ENCODE results near the gene SPRR4.
"Not testable (repeated sequence)": the region's sequence is repeated elsewhere in the genome, so short reads cannot be mapped to it uniquely, and the experiment has no call there.

SPRR4 gene

DNA sequence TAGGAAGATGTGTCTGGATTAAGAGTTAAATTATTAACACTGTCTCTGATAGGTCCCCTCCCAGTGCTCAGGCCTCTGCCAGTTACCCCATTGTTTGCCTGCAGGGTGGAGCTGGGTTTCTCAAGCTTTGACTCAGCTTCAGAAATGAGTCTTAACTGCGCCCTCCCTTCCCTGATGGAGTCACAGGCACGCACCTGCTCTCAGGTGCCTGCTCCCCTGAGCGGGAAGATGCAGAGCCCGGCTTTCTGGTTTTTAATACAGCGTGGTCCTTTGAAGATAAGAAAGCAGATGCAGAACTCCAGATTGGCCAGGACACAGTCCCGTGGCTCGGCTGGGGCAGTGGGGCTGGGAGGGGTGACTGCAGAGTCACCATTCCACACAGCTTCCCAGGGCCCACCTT is 3.2 kb upstream of the SPRR4 start:
- no peak for DNase-seq

DNA sequence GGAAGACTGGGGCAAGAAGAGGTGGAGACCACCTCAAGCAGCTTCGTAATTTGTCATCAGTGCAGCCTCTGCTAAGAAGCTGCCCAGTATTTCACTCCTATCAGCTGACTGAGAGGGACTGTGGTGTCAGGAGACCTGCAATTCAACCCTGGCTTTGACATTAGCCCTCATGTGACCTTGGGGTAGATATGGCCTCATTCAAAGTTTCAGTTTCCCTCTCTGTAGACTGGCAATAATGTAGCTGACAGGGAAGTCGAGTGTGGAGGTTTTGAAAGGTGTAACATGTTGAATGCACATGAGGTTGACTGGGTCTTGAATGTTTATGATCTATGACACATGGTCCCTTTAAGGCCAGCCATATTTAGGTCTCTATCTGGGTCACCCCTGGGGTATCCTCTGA is 2.2 kb upstream of the SPRR4 start:
- DNase-seq: no peak

DNA sequence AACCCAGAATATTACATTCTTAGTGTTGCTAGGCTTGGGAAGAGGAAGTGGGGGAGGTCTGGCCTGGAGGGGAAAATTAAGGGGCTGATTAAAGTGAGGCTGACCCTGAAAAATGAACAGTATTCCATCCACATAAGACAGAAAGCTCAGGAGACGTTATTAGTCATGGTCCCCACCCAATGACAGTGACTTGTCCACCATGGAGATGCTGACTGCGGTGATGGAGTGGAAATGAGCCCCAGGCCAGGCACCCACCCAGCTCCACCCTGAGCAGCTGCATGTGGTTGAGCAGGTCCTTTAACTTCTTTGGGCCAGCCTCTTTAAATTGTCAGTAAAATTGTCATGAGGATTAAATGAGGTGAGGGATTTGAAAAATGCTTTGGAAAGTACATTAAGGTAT is 1.4 kb upstream of the SPRR4 start:
- DNase-seq: no peak

DNA sequence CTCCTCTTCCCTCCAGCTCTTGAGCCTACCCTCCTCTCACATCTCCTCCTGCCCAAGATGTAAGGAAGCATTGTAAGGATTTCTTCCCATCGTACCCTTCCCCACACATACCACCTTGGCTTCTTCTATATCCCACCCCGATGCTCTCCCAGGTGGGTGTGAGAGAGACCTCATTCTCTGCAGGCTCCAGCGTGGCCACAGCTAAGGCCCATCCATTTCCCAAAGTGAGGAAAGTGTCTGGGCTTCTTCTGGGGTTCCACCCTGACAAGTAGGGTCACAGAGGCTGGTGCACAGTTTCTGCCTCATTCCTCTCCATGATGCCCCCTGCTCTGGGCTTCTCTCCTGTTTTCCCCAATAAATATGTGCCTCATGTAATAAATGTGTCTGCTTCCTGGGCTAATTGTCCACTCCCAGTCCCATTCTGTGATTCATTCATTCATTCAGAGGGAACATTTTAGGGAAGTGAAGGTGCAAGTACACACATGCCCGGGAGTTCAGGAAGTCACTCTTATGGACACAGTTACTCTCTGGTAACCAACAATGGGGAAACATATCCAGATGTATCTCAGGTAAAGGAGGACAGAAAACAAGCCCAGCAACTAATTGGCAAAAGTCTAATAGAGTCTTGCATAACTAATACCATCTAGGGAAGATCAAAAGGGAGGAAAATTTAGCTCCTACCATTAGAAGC is 1.9 kb downstream of the SPRR4 start:
- DNase-seq: no peak

DNA sequence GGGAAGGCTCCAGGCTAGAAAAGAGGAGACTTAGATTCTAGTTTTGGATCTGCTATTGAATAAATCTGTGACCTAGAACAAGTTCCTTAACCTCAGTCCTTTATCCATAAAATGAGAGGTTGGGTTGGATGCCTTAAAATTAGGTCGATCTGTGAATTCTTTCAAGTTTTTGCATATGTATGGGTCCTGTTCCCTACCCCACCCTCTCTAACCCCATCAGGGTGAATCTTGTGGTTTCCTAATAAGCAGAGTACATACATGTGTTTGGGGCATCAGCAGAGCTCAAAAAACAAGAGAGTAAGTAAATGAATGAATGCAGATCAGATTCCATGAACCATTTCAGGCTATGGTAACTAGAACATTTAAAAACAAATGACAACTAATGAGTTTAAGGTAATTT is 6.2 kb downstream of the SPRR4 start:
- no peak for DNase-seq

DNA sequence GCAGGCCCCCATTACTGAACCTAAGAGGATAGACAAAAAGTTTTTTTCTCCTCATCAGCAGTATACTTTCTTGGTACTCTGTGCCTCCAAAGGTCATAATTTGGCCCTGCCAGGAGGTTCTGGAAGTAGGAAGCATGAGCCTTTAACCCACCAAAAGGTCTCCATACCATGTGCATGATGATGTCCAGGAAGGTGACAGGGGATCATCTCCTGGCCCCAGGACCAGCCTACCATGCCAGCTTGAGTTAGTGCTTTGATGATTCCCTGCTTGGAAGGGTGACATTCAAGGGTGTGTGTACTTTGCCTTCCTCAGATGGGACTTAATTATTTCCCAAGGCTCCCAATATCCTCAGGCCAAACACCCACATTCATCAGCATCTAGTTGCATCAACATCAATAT is 7.2 kb downstream of the SPRR4 start:
- DNase-seq: no peak

DNA sequence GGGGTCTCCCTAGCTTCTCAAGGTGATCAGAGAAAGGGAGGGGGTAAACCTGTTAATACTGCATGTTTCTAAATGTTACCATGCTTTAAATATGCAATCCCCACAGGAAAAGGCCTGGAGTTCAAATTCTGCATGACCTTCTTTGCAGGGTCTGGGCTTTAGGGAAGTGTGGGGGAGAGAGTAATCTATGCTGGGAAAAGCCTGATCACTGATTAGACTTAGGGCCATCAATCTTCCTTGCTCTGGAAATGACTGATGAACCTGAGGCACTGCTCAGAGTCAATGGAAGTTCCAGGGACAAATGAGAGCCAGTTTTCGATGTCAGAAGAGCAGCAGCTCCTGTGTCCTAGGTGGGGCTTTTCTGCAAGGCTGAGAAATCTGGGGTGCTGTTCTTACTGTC is 10.2 kb downstream of the SPRR4 start:
- no peak for DNase-seq

DNA sequence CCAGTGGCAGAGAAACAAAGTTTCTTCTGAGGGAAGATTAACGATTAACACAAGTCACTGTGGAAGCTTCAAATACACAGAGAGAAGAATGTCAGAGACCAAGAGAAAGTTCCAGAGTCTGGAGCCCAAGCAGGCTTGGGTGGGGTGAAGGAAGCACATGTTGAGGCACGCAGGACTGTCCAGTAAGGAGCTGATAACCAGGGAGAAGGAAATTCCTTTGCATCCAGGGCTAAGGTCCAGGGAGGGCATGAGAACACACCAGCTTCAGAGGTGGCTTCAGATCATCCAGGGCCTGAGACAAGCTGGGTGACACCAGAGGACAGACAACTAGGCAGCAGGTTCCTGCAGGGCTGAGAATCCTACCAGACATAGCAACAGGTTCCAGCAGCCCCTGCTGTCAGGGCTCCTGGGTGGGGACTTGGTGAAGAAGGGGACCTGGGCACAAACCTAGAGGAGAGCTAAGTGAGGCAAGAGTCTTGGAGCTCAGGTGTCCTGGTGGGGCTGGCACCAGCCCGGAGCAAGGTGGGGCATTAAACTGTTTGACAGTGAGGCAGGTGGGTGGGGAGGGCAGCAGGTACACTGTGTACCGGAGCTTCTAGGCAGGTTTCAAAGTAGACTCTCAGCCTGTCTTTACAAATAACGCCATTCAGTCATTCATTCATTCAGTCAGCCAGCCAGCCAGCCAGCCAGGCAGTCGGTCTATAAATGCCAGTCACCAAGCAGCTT is 10.9 kb downstream of the SPRR4 start:
- DNase-seq: no peak

DNA sequence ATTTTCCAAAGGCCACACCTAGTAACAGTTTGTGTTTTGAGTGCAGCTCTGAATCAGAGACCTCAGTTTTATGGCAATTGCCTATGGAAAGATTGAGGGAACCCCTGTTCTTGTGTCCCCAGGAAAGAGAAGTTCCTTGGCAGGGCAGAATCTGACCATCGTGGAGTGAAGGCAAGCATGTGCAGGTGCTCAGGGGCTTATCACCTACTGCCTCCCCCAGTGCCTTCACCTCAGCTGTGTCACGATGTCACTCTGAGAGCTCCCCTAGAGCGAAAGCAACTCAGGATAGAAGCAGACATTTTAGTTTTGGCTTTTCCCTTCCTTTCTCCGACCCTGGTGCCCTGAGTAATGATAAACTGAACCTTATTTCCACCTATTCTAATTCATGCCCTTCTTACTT is 11.6 kb downstream of the SPRR4 start:
- DNase-seq: no peak

DNA sequence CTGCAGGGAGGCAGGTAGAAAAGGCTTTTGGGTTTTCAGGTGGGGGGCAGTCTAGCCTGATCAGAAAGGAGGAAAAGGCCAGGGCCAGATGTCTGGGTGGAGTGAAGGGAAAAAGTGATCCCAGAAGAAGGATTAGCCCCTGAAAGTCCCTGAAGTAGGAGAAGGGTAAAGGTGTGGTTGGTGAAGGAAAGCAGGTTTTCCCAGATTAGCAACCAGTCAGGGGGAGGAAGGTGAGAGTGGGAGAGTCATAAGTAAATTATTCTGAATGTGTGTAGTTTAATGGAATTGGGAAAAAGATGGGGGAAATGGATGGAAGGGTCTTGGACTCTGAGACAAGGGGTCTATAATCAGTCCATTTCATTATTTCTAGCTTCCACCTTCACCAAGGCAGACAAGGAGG is 12.8 kb downstream of the SPRR4 start:
- DNase-seq: no peak

DNA sequence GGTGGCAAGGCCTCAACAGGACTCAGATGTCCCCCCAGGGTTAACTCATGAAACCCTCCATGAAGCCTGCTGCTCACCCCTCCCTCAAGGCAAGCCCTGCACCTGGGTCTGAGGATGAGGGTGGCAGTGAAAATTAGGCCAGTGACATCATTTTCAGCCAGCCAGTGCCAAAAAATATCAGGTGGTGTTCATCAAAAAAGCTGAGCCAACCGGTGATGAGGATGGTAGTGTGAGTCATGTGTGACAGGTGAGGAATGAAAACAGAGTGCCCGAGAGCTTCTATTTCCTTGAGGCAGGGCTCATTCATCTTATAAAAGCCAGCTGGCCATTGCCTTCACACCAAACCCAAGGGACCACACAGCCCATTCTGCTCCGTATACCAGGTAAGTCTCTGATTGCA is 13.3 kb downstream of the SPRR4 start, which contains the start of gene SPRR1A:
TSS of gene SPRR1A (plus strand) at position 339 of the 400 bp plus-strand sequence. CDS start 1,150 bp downstream, outside the sequence.
- no peak for DNase-seq

DNA sequence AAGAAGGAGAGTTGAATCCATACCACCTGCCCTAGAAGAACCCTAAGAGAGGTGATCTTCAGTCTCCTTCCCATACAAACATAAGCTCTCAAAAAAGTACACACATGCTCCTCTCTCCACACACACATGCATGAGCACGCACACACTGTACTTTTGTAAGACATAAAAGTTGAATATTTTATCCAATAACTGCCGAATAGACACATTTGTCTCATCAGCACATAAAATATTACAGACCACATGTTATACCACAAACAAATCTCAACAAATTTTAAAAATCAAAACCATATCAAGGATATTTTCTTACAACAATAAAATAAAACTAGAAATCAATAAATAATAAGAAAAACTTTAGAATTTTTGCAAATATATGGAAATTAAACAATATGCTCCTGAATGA is 16.1 kb downstream of the SPRR4 start:
- DNase-seq: no peak

DNA sequence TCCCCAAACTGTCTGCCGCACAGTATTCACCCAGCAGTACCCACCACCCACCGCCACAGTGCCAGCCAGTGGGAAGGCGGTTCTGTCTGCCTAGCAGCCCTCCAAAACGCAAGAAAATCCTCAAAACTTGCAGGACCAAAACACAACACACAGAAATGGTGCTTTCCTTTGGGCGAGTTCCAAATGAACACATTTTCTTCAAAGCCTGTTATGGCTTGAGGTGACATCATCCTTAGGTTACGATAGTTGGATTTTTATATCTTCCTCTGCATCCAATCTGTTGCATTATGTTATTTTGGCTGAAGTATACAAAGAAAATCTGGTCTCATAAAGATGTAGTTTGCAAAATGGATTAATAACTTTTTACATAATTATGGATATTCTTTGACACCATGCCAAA is 22.7 kb downstream of the SPRR4 start:
- DNase-seq: no peak

DNA sequence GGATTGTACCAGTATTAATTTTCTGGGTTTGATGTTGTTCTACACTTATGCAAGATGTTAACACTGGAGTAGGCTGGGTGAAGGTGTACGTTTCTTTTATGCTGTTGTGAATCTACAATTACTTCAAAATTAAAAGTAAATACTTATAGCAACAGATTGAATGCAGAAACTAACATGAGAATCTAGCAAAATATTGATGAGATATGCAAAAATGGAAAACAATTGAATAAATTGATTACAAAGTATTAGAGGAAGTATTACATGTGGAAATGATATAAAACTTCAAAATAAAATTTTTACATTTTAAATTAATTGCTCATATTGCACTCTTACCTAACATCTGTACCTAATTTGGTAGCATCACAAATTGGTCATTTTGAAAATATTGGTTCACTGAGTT is 25.4 kb downstream of the SPRR4 start:
- no peak for DNase-seq

DNA sequence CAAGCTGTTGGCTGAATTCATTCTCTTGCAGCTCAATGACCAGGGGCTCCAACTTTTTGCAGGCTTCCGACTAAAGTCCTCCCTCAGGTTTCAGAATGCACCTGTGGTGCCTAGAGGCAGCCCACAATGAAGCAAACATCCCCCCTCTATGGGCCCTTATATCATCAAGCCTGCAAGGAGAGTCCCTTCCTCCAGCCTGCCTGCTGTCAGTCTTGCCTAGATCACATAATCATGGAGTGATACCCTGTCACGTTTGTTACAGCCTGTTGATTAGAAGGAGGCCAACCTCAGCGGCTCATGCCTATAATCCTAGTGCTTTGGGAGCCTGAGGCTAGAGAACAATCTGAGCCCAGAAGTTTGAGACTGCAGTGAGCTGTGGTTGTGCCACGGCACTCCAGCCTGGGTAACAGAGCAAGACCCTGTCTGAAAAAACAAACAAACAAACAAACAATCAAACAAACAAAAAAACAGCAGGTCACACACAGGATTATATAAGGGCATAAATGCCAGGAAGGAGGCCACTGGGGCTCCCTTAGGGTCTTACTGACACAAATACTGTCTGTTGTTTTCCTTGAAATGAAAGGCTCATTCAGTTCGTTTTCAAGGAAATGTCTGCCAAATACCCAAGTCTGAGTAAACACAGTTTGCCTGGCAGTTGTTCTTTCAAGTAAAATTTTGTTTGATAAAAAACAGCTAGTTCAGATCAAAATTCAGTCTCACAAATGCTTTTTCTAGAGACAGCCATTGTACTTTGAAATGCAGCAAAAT is 26.4 kb downstream of the SPRR4 start:
- no peak for DNase-seq

DNA sequence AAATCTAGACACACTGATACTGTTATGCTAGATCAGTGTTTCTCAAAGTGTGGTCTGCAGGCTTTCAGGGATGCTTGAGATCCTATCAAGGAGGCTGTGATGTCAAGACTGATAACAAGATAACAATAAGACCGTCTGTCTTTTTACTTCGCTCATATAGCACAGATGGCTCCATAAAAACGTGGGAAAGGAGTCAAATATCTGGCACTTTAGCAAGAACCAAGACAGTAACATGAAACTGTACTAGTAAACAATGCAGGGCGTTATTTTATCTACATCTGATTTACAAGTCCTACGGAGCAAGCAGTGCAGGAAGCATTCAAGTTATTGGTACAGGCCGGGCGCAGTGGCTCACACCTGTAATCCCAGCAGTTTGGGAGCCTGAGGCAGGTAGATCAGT is 27.5 kb downstream of the SPRR4 start:
- DNase-seq: no peak

DNA sequence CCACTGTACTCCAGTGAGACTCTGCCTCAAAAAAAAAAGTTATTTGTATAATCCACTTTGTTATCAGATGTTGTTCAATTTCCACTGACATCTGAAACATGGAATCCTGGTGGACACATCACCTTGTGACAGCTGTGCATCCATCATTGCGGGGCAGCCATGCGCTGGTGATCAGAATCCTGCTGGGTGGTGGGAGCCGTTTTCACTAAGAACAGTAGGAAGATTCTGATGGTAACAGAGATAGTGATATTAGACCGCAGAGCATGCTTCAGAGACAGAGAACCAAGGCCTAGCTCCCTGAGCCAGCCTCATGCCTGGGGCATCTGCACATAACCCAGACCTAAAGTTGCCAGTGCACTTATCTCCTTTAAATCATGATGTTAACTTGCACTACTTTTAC is 28.0 kb downstream of the SPRR4 start:
- no peak for DNase-seq

DNA sequence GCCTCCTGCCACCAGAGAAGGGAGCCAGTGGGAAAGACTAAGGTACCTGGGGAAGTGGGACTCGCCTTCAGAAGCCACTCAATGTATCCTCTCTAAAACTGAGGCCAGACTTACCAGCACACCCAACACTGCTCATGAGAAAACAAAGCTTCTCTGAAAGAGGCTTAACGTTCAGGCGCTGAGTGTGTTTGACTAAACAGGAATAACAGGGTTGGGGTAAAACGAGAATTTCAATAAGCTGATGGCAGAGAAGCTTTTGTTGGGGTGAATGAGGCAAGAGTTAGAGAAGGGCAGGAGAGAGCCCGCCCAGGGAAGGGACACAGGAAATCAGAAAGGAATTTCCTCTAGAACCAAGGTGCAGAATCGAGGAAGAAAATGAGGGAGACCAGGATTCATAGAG is 29.4 kb downstream of the SPRR4 start:
- DNase-seq: no peak

DNA sequence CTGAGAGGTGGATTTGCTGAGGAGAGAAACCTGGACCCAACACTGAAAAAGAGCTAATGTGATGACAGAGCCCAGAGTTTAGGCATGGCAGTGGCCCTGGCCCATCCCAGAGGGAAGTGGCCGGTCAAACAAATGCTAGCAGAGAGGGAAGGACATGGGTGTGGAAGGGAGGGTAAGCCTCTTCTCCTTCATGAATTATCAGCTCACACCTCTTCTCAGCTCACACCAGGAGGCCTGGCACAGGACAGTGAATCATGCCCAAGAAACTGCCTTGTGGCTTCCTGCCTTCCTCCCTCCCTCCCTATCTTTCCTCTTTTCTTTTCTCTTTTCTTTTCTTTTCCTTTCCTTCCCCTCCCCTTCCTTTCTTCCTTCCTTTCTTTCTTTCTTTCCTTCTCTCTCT is 29.8 kb downstream of the SPRR4 start:
- no peak for DNase-seq

DNA sequence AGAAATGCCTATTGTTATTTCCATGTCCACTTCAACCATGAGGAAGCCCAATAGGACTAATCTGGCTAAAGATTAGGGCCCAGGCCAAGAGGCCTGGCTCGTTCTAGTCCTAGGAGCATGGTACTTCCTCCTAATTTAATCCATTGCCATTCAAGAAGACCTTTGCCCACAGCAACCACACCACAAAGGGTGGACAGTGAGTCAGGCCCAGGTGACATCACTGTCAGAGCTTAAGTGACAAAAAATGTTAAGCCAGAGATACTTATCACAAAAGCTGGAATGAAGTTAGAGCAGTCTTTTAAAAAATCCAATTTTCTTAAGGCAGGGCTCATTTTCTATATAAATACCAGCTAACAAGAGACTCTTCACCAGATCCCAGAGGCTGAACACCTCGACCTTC is 30.9 kb downstream of the SPRR4 start, which contains the start of gene SPRR3:
TSS of gene SPRR3 (plus strand) at position 368 of the 400 bp plus-strand sequence. CDS start 1,272 bp downstream, outside the sequence.
- DNase-seq: no peak

DNA sequence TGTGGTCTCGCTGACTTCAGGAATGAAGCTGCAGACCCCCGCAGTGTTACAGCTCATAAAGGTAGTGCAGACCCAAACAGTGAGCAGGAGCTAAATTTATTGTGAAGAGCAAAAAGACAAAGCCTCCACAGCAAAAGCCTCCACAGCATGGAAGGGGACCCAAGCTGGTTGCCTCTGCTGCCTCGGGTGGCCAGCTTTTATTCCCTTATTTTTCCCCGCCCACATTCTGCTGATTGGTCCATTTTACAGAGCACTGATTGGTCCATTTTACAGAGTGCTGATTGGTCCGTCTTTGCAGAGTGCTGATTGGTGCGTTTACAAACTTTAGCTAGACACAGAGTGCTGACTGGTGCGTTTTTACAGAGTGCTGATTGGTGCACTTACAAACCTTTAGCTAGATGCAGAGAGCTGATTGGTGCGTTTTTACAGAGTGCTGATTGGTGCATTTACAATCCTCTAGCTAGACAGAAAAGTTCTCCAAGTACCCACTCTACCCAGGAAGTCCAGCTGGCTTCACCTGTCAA is 40.8 kb downstream of the SPRR4 start:
- DNase-seq: not testable (repeated sequence)

DNA sequence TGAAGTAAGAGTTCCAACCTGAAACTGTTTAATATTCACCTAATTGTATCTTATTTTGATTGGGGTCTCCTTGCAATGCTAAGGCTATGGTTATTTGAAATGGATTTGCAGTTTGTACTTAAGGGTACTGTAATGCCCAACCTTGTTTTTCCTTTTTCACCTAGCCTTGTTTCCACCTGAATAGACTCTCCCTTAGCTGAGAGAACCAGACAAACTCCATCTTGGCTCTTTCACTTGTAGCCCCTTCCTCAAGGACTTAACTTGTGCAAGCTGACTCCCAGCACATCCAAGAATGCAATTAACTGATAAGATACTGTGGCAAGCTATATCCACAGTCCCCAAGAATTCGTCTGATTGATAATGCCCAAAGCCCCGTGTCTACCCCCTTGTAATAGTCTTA is 51.4 kb downstream of the SPRR4 start:
- not testable (repeated sequence) for DNase-seq
